Stimulated activated CD8-positive, alpha-beta memory T cell treated with anti-CD3 and anti-CD28 coated beads, Interleukin-7, amount 100 ng/mL, for 1 hour (primary cell): Measurements from ENCODE around the gene SYT15.
"Not testable (repeated sequence)": the region's sequence is repeated elsewhere in the genome, so short reads cannot be mapped to it uniquely, and the experiment has no call there.

ENCODE experiments used
- DNase-seq, 2 donors: peaks; one replicate each; pipeline ENCODE4 v3.0.0-alpha.2; 2020; ENCODE audit warnings: low read depth in 2 of 2

The SYT15 gene

DNA sequence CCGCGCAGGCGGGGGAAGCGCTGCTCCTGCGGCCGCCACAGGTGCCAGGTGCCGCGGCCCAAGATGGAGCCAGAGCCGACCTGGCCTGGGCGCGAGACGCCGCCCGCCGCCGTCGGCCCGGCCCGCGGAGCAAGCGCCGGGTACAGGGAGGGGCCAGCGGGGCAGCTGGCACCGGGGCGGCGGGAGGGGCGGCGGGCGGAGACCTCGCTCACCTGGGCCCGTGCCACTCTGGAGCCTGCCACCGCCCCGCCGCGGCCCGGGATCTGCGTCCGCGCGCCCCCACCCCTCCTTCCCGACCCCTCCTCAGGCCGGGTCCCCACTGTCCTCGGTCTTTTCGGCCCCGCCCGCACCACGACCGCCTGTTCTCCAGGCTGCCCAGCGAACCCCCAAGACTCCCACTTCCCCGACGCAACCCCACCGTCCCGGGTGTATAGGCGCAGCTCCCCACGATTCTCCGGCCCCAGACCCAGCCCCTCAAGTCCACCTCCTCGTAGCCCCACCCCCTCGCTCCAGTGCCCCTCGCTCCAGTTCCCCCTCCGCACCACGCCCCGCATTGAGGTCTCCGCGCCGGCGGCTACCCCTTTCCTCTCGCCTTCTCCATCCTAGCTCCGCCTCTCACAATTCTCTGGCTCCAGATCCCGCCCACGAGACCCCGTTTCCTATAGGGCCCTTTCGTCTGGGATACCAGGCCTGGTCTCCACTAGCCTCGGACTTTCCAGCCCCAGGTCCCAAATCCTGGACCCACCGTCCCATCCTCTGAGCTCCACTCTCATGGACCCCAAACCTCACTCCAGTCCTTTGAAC, 22.2 kb upstream of the SYT15 start, which contains the start of gene GPRIN2:
Gene GPRIN2 (minus strand): TSS at position 144 of the 804 bp plus-strand sequence. CDS start 5,922 bp downstream, outside the sequence.
- DNase-seq: no peak

DNA sequence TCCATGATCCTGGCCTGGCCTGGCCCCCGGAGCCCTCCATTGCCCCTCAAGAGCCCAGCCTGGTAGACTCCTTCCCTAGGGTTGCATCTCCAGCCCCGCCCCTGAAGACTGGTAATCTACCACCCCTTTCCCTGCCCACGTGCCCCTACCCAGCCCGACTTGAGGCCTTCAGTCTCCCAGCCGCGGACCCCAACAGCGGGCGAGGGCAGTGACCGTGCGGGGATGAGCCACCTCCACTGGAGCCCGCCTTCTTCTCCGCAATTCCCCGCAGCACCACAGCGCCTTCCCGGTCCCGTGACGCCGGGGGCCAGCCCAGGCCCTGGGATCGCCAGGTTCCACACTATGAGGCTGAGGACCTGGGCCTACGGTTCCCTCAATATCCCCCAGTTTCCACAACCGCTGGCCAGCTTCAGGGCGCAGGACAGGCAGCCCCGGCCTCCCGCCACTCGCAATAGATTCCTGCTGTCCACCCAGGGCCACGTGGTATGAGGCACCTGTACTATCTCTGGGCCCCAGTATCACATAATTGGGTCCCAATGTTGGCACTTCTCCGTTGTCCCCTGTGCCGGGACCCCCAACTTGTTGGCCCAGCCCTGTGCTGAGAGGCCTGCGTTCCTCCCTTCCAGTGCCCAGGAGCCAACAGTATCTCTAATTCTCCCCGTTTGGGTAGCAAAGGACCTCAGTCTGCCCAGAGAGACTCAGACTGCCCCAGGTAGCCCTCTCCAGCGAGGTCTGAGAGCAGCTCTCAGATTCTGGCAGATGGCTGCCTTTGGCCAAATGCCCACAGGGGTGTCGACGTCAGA, 21.4 kb upstream of the SYT15 start:
- no peak for DNase-seq

DNA sequence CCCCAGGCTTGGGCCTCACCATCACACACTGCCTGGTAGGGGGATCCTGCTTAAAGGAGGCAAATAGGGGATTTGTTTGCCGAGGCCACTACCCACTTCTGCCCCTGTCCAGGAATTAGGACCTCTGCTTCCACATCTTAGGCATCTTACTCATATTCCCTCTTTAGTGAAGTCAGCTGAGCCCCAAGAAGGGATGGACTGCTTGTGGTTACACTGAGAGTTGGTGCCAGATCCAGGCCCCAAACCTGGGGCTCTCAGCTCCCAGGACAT, 20.9 kb upstream of the SYT15 start:
- DNase-seq: no peak

DNA sequence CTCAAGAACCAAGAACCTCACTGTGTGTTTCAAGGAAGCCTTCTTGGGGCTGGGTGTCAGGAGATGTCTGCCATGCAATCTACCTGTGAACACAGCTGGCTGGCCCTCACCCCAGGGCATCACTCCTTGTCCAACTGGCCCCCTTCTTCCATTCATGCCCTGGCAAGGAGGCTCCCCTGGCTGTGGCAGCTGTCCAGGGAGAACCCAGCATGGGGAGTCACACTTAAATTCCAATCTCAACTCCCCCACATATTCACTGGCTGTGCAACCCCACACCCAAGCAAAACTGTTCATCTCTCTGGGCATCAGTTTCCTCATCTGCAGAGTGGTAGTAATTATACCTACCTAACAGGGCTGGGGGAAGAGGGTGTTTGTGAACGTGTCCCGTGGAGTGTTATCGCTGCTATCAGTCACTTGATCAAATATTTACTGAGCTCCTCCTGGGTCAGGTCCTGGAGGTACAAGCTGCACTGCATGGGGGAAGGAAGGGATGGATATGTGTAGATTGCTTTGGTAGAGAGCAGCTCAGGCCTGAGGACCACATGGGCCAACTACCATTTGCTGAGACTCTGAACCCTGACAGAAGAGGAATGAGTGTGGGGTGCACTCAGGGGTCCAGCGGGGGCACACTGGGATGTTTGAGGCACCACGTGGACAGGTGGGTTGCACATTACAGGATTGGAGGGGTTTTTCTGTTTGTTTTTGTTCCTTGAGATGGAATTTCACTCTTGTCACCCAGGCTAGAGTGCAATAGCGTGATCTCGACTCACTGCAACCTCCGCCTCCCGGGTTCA, 20.3 kb upstream of the SYT15 start:
- DNase-seq: no peak

DNA sequence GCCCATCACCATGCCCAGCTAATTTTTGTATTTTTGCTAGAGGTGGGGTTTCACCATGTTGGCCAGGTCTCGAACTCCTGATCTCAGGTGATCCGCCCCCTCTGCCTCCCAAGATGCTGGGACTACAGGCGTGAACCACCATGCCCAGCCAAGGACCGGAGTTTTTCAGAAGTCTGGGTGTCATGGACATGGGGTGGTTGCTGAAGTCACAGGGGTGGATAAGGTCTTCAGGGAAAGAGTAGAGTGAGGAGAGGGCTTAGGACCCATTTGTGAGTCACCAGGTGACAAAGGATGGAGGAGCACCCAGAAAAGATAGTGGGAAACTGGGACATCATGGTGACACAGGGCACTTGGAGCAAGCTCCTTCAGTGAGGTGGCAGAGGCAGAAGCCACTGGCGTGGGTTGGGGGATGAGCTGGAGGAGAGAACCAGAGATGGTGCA, 19.7 kb upstream of the SYT15 start:
- no peak for DNase-seq

DNA sequence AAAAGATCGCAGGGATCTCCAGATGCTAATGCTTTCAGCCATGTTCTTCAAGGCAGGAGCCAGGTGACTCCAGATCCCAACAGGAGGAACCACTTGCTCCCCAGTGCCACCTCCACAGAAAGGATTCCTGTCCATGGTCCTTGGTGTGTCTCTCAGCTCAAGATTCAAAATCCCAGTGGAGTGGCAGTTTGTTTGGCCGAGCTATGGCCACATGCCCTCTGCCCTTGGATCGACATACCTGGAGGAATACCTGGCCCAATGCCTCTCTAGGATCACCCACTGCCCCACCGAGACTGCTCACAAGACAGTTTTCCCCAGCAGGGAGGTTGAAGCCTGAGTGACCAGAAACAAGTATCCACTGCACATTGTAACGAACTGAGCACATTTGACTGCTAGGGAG, 18.5 kb upstream of the SYT15 start:
- DNase-seq: no peak

DNA sequence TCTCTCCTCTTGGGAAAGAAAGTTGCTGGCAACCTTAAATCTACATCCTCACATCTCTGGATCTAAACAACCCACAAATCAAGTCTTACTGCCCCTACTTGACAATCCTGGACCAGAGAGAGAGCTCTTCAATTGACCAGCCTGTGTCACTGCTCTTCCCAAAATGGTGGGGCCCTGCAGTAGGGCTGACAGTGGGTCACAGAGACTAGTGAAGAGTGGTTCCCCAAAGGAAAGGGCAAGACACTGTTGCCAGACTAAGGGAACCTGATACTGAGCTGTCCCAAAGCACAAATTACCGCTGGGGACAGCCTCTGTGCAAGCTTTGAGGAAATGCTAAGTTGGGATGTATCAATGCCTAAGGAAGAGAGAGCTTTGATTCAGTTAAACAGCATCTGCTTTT, 18.0 kb upstream of the SYT15 start:
- DNase-seq: no peak

DNA sequence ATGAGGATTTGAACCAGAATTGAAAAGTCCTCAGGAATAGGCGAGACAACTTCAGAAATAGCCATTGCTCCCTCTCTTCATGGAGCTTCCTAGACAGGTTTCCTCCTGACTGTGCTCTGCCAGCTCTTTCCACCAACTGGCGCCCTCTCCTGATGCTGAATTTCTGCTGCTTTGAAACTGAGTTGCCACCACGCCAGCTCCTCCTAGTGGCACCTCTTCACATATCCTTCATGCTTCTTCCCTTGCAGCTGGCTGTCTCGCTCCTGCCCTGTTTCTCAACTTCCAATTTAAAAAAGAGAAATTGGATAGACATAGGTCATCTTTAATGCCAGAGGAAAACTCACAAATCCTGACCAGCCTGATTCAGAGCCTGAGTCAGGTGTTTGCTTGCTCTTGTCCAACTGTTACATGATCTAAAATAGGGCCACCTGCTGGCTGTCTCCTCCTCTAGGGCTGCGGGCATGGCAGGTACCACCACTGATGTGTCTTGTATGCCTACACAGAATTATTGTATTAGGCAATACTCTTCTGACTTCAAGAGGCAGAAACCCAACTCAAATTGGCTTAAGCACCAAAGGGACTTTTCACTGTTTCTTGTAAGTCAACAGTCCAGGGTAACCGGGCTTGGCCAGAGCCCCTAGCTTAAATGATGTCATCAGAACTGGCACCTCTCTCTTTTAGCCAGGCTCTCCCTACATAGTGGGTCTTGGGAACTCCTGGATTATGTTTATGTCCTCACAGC, 13.2 kb upstream of the SYT15 start:
- DNase-seq: not testable (repeated sequence)

DNA sequence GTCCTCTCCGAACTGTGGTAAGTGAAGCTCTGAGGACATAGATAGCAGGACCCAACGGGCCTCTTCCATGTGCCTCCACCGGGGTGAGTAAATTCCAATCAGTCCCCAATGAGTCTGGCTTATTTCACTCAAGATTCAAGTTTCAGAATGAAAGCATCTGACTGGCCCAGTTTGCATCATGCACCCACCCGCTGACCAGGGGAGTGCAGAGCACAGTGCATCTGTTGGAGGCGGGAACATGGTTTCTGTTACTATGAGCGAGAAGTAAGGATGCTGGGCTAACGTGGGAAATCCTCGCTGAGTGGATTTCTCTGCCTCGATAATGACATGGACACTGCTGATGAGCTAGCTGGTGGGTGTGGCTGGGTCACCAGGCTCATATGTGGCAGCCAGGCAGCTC, 11.8 kb upstream of the SYT15 start:
- not testable (repeated sequence) for DNase-seq

DNA sequence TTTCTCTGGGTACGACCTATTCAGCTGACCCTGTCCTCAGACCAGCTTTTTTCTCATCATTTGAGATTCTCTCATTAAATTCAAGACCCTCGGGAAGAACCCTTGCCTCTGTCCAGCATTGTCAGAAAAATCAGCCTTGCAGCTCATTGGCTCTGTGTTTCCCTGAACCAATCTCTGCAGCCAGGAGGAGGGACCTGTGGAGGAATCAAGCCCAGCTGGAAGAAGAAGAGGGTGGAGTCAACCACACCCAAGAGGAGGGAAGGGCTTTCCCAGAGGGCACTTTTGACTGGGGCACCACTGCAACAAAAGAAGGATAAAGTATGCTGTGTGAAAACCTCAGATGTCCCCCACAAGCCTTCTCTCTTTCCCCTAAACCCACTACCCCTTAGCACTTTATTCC, 8.3 kb upstream of the SYT15 start:
- not testable (repeated sequence) for DNase-seq

DNA sequence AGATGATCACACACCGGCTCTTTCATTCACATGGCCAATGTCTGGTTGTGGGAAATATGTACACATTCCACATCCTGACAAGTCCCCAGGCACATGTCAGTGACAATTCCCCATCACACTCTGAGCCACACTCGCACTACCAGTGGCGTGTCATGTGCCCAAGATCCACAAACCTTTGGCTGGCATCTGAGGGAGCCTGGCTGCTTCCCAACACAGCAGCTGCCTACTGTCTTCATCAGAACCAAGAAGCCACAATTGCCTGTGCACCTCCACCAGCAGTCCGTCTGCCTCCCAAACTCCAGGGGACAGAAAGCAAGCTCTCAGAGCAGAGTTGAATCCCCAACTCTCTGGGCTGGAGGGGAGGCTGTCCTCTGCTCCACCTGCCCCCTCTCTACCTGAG, 6.2 kb upstream of the SYT15 start:
- DNase-seq: not testable (repeated sequence)

DNA sequence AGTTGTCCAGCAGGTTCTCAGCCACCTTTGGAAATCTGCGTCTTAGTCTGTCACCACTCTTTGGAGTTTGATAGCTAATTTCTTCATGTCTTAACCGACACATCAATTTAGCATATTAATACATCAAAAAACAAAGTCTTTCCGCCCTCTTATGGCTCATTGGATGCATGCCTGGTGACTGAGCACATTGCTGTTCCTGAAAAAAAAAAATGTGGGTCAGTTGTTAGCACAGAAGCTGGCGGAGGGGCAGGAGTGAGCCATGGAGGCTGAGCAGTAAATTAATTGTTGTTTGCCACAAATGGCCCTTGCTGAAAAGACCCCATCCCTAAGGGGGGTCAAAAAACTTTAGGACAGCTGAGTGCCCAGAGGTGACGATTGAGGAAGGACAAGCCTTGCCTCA, 5.6 kb upstream of the SYT15 start:
- not testable (repeated sequence) for DNase-seq

DNA sequence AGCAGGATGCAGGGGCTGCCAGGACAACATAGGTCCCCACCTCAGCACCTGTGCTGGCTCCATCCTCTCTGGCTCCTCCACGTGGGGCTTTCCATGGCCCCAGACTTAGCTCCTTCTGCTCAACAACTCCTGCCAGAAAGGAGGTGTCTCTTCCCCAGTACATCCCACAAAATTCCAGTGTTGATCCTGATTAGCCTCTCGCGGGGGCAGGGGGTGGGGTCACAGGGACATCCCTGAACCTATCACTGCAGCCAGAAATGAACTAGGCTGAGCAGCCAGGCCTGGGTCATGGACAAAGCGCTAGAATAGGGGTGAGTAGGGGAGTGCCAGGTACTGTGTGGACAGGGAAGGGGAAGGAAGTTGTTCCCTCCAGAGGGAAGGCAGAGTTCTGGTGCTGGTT, 5.0 kb upstream of the SYT15 start:
- not testable (repeated sequence) for DNase-seq

DNA sequence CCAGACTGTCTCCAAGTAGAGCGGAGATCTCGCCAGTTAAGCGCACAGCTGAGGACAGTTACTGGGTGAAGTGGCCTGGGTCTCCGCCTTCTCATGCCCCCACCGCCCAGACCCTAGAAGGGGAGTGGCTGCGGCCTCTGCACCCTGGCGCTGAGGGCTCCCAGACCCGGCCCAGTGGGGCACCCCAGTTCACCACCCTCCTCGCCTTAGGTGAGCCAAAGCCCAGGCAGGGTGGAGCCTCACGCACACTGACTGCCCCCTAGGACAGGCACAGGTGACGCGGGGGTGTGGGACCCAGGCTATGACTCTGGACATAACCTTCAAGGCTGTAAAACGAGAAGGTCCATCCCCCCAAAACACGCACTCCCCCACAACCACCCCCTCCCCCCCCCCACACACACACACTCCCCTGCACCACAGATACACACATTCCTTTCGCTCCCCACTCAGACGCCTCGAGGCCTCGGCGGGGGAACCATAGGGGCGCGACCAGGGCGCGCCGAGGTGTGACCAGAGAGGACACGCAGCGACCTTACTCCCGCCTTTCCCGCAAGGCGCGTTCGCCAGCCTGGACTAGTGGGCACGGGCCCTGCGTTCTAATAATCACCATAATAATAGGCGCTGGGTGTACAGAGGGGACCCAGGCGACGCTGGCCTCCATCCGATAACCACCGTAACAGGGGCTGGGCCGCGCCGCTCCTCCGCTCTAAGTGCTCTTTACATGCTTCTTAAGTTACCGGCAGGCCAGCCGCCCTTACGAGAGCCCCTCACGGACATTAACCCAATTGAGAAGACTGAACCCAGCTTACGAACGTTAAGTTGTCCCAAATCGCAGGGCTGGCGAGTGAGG, 1.1 kb upstream of the SYT15 start:
- DNase-seq: not testable (repeated sequence)

DNA sequence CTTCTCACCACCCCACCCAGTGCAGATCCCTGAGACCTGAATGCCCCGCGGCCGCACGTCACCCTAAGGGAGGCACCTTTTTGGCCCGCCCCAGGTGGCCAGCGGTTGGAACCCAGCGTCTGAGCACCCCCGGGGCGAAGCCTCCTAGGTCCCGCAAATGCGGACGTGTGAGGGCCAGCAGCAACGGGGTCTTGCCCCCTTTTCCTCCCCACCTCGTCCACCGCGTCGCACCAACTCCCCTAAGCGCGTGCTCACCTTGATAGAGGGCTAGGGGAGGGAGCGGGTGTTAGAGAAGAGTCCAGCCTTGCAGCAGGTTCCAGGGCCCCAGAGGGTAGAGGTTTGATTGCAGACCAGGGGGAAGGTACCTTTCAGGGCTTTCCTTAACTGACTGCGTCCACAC, 450 bp downstream of the SYT15 start:
- not testable (repeated sequence) for DNase-seq

DNA sequence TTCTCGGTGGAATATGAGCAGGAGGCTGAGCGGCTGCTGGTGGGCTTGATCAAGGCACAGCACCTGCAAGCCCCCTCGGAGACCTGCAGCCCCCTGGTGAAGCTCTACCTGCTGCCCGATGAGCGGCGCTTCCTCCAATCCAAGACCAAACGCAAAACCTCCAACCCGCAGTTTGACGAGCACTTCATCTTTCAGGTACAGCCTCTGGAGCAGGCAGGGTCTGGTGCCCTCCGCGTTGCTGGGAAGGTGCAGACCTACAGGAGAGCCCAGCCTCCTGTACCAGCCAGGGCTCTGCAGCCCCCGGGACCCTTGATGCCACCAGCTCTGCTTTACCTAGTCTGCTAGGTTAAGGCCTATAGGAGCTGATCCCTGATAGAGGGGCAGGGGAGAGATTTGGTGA, 3.1 kb downstream of the SYT15 start:
- DNase-seq: not testable (repeated sequence)

DNA sequence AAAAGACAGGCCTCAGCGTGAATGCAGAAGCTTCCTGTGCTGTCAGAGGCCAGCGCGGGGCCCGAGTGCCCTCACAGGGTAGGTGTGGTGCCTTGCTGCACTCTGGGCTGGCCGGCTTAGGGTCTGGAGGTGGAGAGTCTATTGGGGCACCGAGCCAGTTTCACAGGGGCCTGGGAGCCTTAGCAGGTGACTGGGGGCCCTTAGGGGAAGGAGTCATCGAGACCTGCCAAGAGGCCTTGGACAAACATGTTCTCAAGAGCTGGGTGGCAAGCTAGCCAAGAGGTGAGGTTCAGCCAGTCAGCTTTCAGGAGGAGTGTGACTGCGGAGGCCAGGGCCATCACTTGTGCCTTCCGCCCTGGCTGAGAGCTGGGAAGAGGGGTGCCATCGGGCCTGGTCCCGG, 3.6 kb downstream of the SYT15 start:
- DNase-seq: not testable (repeated sequence)

DNA sequence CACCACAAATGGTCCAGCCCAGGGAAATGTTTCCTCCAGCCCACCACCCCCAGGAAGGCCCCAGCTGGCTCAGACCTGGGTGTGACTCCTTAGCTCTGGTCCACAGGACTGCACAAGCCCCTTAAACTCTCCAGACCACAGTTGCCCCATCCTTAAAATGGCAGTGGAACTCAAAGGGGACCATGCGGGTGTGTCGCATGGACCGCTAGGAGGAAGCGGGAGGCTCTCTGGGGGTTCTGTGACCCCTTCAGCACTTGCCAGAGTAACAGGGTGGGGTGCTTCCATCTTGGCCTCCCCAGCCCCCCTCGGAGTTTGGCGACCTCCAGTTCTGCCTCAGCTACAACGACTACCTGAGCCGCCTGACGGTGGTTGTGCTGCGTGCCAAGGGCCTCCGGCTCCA, 5.3 kb downstream of the SYT15 start:
- DNase-seq: not testable (repeated sequence)

DNA sequence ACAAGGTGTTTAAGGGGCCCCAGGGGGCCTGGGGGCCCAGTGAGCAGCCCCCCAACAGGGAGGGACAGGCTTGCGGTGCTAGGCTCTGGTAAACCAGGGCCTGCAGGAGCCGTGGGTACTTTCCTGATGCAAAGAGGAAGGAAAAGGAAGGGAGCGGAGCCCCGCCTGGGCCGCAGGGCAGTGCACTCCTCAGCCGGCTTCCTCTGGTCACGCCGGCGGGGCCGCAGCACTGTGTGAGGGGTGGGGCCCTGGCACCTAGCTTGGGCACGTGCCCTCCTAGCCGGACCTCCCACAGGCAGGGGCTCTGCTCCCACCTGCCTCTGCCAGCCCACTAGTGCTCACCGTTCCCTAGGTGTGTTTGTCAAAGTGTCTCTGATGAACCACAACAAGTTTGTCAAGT, 6.3 kb downstream of the SYT15 start:
- DNase-seq: not testable (repeated sequence)

DNA sequence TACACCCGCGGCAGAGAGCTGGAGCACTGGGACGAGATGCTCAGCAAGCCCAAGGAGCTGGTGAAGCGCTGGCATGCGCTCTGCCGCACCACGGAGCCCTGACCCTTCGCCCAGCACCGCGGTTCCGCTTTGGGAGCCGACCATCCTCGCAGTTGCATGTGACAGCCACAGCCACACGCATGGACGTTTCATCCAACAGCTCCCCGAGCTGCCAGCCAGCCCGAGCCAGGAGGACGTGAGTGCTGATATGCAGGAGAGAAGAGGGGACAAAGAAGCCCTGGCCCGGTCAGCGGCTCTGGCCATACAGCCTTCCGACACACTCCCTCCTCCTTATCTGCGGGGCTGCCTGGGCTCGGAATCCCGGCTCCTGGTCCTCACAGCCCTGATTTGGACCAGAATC, 8.6 kb downstream of the SYT15 start:
- DNase-seq: not testable (repeated sequence)

DNA sequence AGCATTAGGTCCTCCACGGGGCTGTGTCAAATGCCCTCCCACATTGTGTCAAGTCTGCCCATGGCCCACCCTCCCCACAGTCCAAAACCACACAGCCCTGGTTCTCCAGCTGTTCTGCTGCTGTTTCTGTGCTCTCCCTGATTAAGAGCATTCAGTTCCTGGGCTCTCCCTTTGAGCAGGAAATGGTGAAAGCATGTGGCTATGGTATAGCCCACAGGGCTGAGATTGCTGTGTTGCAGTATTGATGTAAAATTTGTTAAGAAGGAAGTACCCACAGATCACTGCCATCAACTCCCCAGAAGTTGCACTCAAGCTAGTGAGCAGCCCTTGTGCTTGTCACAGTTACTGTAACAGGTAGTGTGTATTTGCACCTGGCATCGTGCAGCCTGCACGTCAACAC, 9.3 kb downstream of the SYT15 start:
- DNase-seq: not testable (repeated sequence)
